Activated CD4-positive, alpha-beta T cell treated with anti-CD3 and anti-CD28 coated beads for 4 hours (primary cell): ENCODE measurements around the gene SFT2D1.

Source experiments
- DNase-seq, 2 donors: peaks; one replicate each; pipeline ENCODE4 v3.0.0-alpha.2; 2020

Gene SFT2D1

GRCh38 chr6:166333172-166333995, 9.0 kb downstream of the SFT2D1 start:
- DNase-seq = no peak

- no peak for DNase-seq
Observed at GRCh38 chr6:166331503-166332415, 10.6 kb downstream of the SFT2D1 start.

GRCh38 chr6:166330612-166331011, 11.7 kb downstream of the SFT2D1 start:
- no peak for DNase-seq

- DNase-seq = no peak
Observed at GRCh38 chr6:166325383-166326042, 16.8 kb downstream of the SFT2D1 start.

GRCh38 chr6:166323395-166323794, 18.9 kb downstream of the SFT2D1 start:
- DNase-seq = no peak

- DNase-seq = no peak
Observed at GRCh38 chr6:166318649-166319600, 23.4 kb downstream of the SFT2D1 start.

GRCh38 chr6:166318227-166318626, 24.1 kb downstream of the SFT2D1 start:
- DNase-seq = no peak

- DNase-seq = no peak
Observed at GRCh38 chr6:166317261-166318212, 24.8 kb downstream of the SFT2D1 start.

- DNase-seq = no peak
Observed at GRCh38 chr6:166315436-166315835, 26.9 kb downstream of the SFT2D1 start.

GRCh38 chr6:166314454-166314853, 27.9 kb downstream of the SFT2D1 start:
- DNase-seq = no peak

- peak; percentile 38 to 50 for DNase-seq
Observed at GRCh38 chr6:166313255-166314070, 28.9 kb downstream of the SFT2D1 start.

- DNase-seq = no peak
Observed at GRCh38 chr6:166312832-166313231, 29.5 kb downstream of the SFT2D1 start.

- DNase-seq = no peak
Observed at GRCh38 chr6:166310634-166311033, 31.7 kb downstream of the SFT2D1 start.

GRCh38 chr6:166309977-166310376, 32.4 kb downstream of the SFT2D1 start:
- DNase-seq = no peak

- no peak for DNase-seq
Observed at GRCh38 chr6:166308769-166309589, 33.4 kb downstream of the SFT2D1 start.

GRCh38 chr6:166308033-166308768, 34.1 kb downstream of the SFT2D1 start, which contains the start of gene PRR18:
Gene PRR18, minus strand, starts transcription at chr6:166308392. Its CDS starts 250 bp downstream, at chr6:166308142.
- DNase-seq = no peak

- no peak for DNase-seq
Observed at GRCh38 chr6:166307082-166308032, 35.0 kb downstream of the SFT2D1 start.
